HepG2 (cell line): ENCODE measurements around the gene ST13. TPM values are rescaled to one million over a fixed set of nuclear protein-coding genes. Genes with fewer than 3 reads are reported as not detected.

ENCODE experiments used
- AGO2 ChIP-seq: fragments of 200-400 bp; formaldehyde crosslinking; optimal IDR thresholded peaks from 2 replicates; pipeline ENCODE3; 2017; ENCODE audit warnings: mild to moderate bottlenecking, low read depth, low read length, moderate library complexity
- AHR ChIP-seq: IDR thresholded peaks from 2 replicates; pipeline ENCODE4 v1.6.1; 2018; ENCODE audit warnings: missing genetic modification reagents, missing compliant biosample characterization
- ELF1 ChIP-seq: sonication (generic); formaldehyde crosslinking; IDR thresholded peaks from 2 replicates; pipeline ENCODE4 v1.4.0; 2020; ENCODE audit warnings: missing genetic modification reagents
- JARID2 ChIP-seq: sonication (generic); formaldehyde crosslinking; IDR thresholded peaks from 2 replicates; pipeline ENCODE4 v1.8.1; 2023; ENCODE audit warnings: missing genetic modification reagents, inconsistent platforms; ENCODE audit not compliant: insufficient replicate concordance
- KDM5A ChIP-seq: fragments of 200-600 bp; sonication (generic); IDR thresholded peaks from 2 replicates; pipeline ENCODE4 v1.7.0; 2018; ENCODE audit warnings: antibody characterized with exemption, mild to moderate bottlenecking, low read length, borderline replicate concordance
- KLF12 ChIP-seq: sonication (generic); formaldehyde crosslinking; IDR thresholded peaks from 2 replicates; pipeline ENCODE4 v1.4.0; 2020; ENCODE audit warnings: missing genetic modification reagents, borderline replicate concordance
- MAF1 ChIP-seq: sonication (generic); formaldehyde crosslinking; IDR thresholded peaks from 2 replicates; pipeline ENCODE4 v1.5.0; 2020; ENCODE audit warnings: missing genetic modification reagents, borderline replicate concordance
- MIER2 ChIP-seq: IDR thresholded peaks from 2 replicates; pipeline ENCODE4 v1.6.1; 2016; ENCODE audit warnings: missing biosample characterization, missing genetic modification reagents
- NFATC3 ChIP-seq: sonication (generic); formaldehyde crosslinking; IDR thresholded peaks from 2 replicates; pipeline ENCODE4 v1.5.1; 2020; ENCODE audit warnings: mild to moderate bottlenecking, missing genetic modification reagents
- PCBP1 ChIP-seq: fragments of 200-400 bp; formaldehyde crosslinking; IDR thresholded peaks from 2 replicates; pipeline ENCODE4 v1.6.1; 2017; ENCODE audit warnings: mild to moderate bottlenecking, low read depth, low read length, borderline replicate concordance
- SNAI1 ChIP-seq: sonication (generic); formaldehyde crosslinking; IDR thresholded peaks from 2 replicates; pipeline ENCODE4 v1.5.0; 2020; ENCODE audit warnings: mild to moderate bottlenecking, missing genetic modification reagents, borderline replicate concordance
- YY1 ChIP-seq: IDR thresholded peaks from 2 replicates; pipeline ENCODE4 v1.6.1; 2011; ENCODE audit warnings: low read length, low read depth, moderate library complexity, mild to moderate bottlenecking; ENCODE audit not compliant: insufficient read depth, insufficient replicate concordance
- ZBTB20 ChIP-seq: sonication (generic); formaldehyde crosslinking; IDR thresholded peaks from 2 replicates; pipeline ENCODE4 v1.8.1; 2023; ENCODE audit warnings: missing genetic modification reagents, low read depth, mild to moderate bottlenecking, borderline replicate concordance
- ZFP82 ChIP-seq: sonication (generic); formaldehyde crosslinking; IDR thresholded peaks from 2 replicates; pipeline ENCODE4 v1.5.1; 2020; ENCODE audit warnings: mild to moderate bottlenecking, missing genetic modification reagents, borderline replicate concordance
- ZNF160 ChIP-seq: sonication (generic); formaldehyde crosslinking; IDR thresholded peaks from 2 replicates; pipeline ENCODE4 v1.8.0; 2022; ENCODE audit warnings: mild to moderate bottlenecking, inconsistent platforms, missing genetic modification reagents
- ZNF232 ChIP-seq: sonication (generic); formaldehyde crosslinking; IDR thresholded peaks from 2 replicates; pipeline ENCODE4 v1.4.0; 2020; ENCODE audit warnings: missing genetic modification reagents, borderline replicate concordance
- ZNF235 ChIP-seq: sonication (generic); formaldehyde crosslinking; IDR thresholded peaks from 2 replicates; pipeline ENCODE4 v1.8.1; 2023; ENCODE audit warnings: mild to moderate bottlenecking, missing genetic modification reagents, borderline replicate concordance
- ZNF333 ChIP-seq: sonication (generic); formaldehyde crosslinking; IDR thresholded peaks from 2 replicates; pipeline ENCODE4 v1.4.0; 2020; ENCODE audit warnings: mild to moderate bottlenecking, missing genetic modification reagents, borderline replicate concordance
- ZNF34 ChIP-seq: sonication (generic); formaldehyde crosslinking; IDR thresholded peaks from 2 replicates; pipeline ENCODE4 v1.4.0; 2020; ENCODE audit warnings: mild to moderate bottlenecking, missing genetic modification reagents, borderline replicate concordance
- ZNF430 ChIP-seq: sonication (generic); formaldehyde crosslinking; IDR thresholded peaks from 2 replicates; pipeline ENCODE4 v1.9.0; 2021; ENCODE audit warnings: mild to moderate bottlenecking, missing genetic modification reagents
- ZNF431 ChIP-seq: sonication (generic); formaldehyde crosslinking; IDR thresholded peaks from 2 replicates; pipeline ENCODE4 v1.9.0; 2022; ENCODE audit warnings: missing genetic modification reagents, low read depth, mild to moderate bottlenecking, borderline replicate concordance
- ZNF451 ChIP-seq: sonication (generic); formaldehyde crosslinking; IDR thresholded peaks from 2 replicates; pipeline ENCODE4 v1.5.0; 2020; ENCODE audit warnings: mild to moderate bottlenecking, missing genetic modification reagents
- ZNF605 ChIP-seq: sonication (generic); formaldehyde crosslinking; IDR thresholded peaks from 2 replicates; pipeline ENCODE4 v1.8.0; 2022; ENCODE audit warnings: mild to moderate bottlenecking, missing genetic modification reagents
- ZNF709 ChIP-seq: sonication (generic); formaldehyde crosslinking; IDR thresholded peaks from 2 replicates; pipeline ENCODE4 v1.5.0; 2020; ENCODE audit warnings: mild to moderate bottlenecking, missing genetic modification reagents
- ZNF768 ChIP-seq: sonication (generic); formaldehyde crosslinking; IDR thresholded peaks from 2 replicates; pipeline ENCODE4 v1.4.0; 2020; ENCODE audit warnings: missing genetic modification reagents
- ZNF788 ChIP-seq: sonication (generic); formaldehyde crosslinking; IDR thresholded peaks from 2 replicates; pipeline ENCODE4 v1.5.0; 2020; ENCODE audit warnings: mild to moderate bottlenecking, missing genetic modification reagents, borderline replicate concordance
- polyA plus RNA-seq, 8 experiments: library from polyadenylated mRNA; depleted of rRNA in 3 of 8; stranded (reverse) in 7 of 8; unstranded in 1 of 8; fragments of >200 nt; fragmentation: Illumina TruSeq in 4 of 8; extraction: Trizol in 4 of 8; gene quantifications; 2 replicates each; pipeline versions ENCODE4 v1.2.1 to v1.2.3, GENCODE V29; 2011 to 2016; ENCODE audit warnings: low read depth in 4 of 8, missing spikeins in 1 of 8, mixed read lengths in 1 of 8; ENCODE audit not compliant: insufficient read depth in 1 of 8
- total RNA-seq, 5 experiments: library from RNA; depleted of rRNA; stranded (reverse); fragments of >200 nt; fragmentation: Illumina TruSeq; extraction: Trizol; gene quantifications; 2 replicates each; pipeline ENCODE4 v1.2.3, GENCODE V29; 2016; ENCODE audit warnings: low read depth in 1 of 5
- TF ChIP-seq, protein P1 (sequence below): IDR thresholded peaks from 2 replicates; pipeline ENCODE4 v1.6.1; 2016; ENCODE audit warnings: low read depth, borderline replicate concordance
- TF ChIP-seq, protein P2 (sequence below): sonication (generic); formaldehyde crosslinking; IDR thresholded peaks from 2 replicates; pipeline ENCODE4 v1.4.0; 2020; ENCODE audit warnings: missing genetic modification reagents, mild to moderate bottlenecking, borderline replicate concordance
- TF ChIP-seq, protein P3 (sequence below): sonication (generic); formaldehyde crosslinking; conservative IDR thresholded peaks from 2 replicates; pipeline ENCODE4 v1.4.0; 2020; ENCODE audit warnings: missing genetic modification reagents

ST13 gene
- total and polyA plus RNA-seq, 2 of the 13 experiments (the other 11 are each of a cell fraction or from before 2014, with no cell fraction given), result 110 to 274 TPM

DNA sequence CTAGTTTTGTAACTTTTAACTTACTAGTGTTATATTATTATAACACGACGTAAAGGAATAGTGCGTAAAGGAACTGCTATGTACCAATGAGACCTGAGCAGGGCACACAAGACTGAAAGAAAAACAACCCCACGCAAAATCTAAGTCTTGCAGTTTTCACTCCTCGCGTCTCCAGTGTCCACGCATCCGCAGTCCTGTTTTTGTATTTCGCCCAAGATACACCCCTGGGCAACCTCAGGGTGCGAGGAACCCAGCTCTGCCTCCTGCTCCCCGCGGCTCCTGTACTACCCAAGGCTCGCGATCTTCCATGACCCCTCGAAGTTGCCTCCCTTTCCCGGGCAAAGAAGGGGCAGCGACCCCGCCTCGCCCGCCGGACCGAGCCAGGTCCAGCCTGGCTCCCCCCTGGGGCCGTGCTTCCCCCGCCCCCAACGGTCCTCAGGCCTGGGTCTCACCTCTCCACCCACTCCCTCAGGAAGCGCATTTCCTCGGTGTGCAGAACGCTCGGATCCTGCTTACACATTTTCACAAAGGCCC is 393 bp downstream of the ST13 start (continued):
- no peak for TF ChIP-seq NFATC3 (CRISPR knock-in tag)
- 0 out of 2 replicates have a peak, but pooled peaks have one; percentile 15 for TF ChIP-seq ZNF605 (CRISPR knock-in tag)
- 0 out of 2 replicates have a peak, but pooled peaks have one; percentile 49 for TF ChIP-seq ZNF34 (CRISPR knock-in tag)
- TF ChIP-seq SNAI1 (CRISPR knock-in tag), result no peak
- peak; percentile 23; the same call in 1 of the 2 replicates for TF ChIP-seq KDM5A
- peak; percentile 29 for TF ChIP-seq ZNF333 (CRISPR knock-in tag)
- TF ChIP-seq ZNF232 (CRISPR knock-in tag), result no peak
- TF ChIP-seq YY1, result peak; percentile 24
- TF ChIP-seq JARID2 (CRISPR knock-in tag), result peak; percentile 11
- TF ChIP-seq, protein P1, sequence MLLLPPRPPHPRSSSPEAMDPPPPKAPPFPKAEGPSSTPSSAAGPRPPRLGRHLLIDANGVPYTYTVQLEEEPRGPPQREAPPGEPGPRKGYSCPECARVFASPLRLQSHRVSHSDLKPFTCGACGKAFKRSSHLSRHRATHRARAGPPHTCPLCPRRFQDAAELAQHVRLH, result peak; percentile 13; the same call in 1 of the 2 replicates
- TF ChIP-seq KLF12 (CRISPR knock-in tag), result no peak
- 0 out of 2 replicates have a peak, but pooled peaks have one; percentile 2 for TF ChIP-seq ZNF235 (CRISPR knock-in tag)
- TF ChIP-seq ZNF160 (CRISPR knock-in tag), result 0 out of 2 replicates have a peak, but pooled peaks have one; percentile 1
- TF ChIP-seq ZBTB20, result 0 out of 2 replicates have a peak, but pooled peaks have one; percentile 13
- TF ChIP-seq AGO2, result peak; percentile 47
- 0 out of 2 replicates have a peak, but pooled peaks have one; percentile 24 for TF ChIP-seq ELF1 (CRISPR knock-in tag)
- 0 out of 2 replicates have a peak, but pooled peaks have one; percentile 12 for TF ChIP-seq ZNF788 (CRISPR knock-in tag)
- peak; percentile 16; the same call in 1 of the 2 replicates for TF ChIP-seq ZFP82 (CRISPR knock-in tag)
- peak; percentile 35; the same call in 1 of the 2 replicates for TF ChIP-seq ZNF768 (CRISPR knock-in tag)
- TF ChIP-seq, protein P2, sequence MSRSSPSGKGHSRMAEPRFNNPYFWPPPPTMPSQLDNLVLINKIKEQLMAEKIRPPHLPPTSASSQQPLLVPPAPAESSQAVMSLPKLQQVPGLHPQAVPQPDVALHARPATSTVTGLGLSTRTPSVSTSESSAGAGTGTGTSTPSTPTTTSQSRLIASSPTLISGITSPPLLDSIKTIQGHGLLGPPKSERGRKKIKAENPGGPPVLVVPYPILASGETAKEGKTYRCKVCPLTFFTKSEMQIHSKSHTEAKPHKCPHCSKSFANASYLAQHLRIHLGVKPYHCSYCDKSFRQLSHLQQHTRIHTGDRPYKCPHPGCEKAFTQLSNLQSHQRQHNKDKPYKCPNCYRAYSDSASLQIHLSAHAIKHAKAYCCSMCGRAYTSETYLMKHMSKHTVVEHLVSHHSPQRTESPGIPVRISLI (CRISPR knock-in tag), result no peak
- no peak for TF ChIP-seq MIER2 (CRISPR knock-in tag)
- TF ChIP-seq ZNF709 (CRISPR knock-in tag), result no peak
- TF ChIP-seq PCBP1, result 0 out of 2 replicates have a peak, but pooled peaks have one; percentile 40
- no peak for TF ChIP-seq ZNF451 (CRISPR knock-in tag)
- TF ChIP-seq AHR, result no peak
- 0 out of 2 replicates have a peak, but pooled peaks have one; percentile 30 for TF ChIP-seq ZNF430 (CRISPR knock-in tag)
- 0 out of 2 replicates have a peak, but pooled peaks have one; percentile 36 for TF ChIP-seq ZNF431 (CRISPR knock-in tag)
- 0 out of 2 replicates have a peak, but pooled peaks have one; percentile 36 for TF ChIP-seq MAF1 (CRISPR knock-in tag)
- TF ChIP-seq, protein P3, sequence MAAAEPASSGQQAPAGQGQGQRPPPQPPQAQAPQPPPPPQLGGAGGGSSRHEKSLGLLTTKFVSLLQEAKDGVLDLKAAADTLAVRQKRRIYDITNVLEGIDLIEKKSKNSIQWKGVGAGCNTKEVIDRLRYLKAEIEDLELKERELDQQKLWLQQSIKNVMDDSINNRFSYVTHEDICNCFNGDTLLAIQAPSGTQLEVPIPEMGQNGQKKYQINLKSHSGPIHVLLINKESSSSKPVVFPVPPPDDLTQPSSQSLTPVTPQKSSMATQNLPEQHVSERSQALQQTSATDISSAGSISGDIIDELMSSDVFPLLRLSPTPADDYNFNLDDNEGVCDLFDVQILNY, result no peak
